NCI-H2227 treated with DMSO at 0.1 percent for 48 hours (cell line): Measurements from ENCODE around the gene RIBC2.
A peak's percentile ranks its signal among the peaks of the same experiment; 100 is the strongest.
"Not testable (repeated sequence)": the region's sequence is repeated elsewhere in the genome, so short reads cannot be mapped to it uniquely, and the experiment has no call there.

Experiments used
- DNase-seq: peaks from one replicate; lab custom pipeline; 2025; lab: John Stamatoyannopoulos, UW

RIBC2 gene

GRCh38 chr22:45425101-45425500, 11.6 kb downstream of the RIBC2 start:
- no peak for DNase-seq

GRCh38 chr22:45425531-45426265, 12.2 kb downstream of the RIBC2 start:
- no peak for DNase-seq

- DNase-seq, result no peak
Observed at GRCh38 chr22:45426387-45426786, 12.9 kb downstream of the RIBC2 start.

DNA sequence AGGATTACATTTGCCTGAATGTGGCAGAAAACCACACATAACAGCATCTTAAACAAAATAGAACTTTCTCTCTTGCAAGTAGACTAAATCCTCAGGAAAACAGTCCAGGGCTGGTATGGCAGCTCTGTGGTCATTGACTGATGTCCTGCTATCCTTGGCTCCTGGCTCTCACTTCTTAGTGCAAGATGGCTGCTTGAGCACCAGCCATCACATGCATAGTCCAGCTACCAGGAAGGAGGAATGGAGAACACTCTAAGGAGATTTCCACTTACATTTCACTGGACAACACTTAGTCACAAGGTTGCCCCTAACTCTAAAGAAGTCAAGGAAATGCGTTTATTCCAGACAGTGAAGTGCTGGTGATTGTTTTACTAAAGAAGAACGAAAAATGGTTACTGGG, 13.6 kb downstream of the RIBC2 start:
- no peak for DNase-seq

DNA sequence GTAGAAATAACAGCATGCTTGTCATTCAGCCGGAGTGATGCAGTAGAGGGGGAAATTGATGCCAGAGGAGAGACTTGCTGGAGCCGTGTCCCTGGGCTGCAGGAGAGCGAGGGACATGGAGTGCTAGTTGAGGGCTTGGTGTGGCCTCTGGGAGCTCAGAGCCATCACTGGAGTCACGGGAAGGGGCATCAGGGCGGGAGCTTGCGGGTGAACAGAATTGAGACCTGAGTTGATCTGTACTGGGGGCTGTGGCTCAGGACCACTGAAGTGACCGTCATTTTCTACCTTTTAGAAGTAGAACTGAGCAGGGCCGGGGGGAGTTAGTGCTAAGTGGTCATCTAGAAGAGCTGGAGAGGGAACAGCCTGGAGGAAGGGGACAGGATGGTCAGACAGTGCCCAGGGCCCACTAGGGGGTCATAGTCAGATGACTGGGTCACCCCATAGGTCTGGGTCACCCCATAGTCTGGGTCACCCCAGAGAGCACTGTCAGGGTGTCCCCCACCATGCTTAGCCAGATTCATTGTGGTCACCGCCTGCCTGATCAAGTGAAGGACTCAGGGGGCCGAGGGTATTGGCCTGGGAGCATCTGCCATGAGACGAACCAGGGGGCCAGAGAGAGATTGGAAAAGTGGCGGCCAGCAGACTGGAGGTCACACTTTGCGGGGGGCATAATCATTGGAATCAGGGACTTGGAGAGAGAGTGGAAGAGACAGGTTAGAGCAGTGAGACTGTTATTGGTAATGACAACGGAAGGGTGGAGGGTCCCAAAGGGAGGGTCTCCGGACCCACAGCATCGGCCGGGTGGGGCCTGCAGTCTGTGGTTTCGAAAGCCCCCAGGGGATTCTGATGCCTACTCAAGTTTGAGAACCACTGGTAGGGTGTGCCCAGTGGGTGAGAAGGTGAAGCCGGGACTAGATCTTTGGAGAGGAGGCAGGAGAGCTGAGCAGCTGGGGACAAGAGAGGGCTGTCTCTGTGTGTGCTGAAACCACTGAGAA, 15.2 kb downstream of the RIBC2 start:
- no peak for DNase-seq

- no peak for DNase-seq
Observed at GRCh38 chr22:45429424-45429823, 15.9 kb downstream of the RIBC2 start.

DNA sequence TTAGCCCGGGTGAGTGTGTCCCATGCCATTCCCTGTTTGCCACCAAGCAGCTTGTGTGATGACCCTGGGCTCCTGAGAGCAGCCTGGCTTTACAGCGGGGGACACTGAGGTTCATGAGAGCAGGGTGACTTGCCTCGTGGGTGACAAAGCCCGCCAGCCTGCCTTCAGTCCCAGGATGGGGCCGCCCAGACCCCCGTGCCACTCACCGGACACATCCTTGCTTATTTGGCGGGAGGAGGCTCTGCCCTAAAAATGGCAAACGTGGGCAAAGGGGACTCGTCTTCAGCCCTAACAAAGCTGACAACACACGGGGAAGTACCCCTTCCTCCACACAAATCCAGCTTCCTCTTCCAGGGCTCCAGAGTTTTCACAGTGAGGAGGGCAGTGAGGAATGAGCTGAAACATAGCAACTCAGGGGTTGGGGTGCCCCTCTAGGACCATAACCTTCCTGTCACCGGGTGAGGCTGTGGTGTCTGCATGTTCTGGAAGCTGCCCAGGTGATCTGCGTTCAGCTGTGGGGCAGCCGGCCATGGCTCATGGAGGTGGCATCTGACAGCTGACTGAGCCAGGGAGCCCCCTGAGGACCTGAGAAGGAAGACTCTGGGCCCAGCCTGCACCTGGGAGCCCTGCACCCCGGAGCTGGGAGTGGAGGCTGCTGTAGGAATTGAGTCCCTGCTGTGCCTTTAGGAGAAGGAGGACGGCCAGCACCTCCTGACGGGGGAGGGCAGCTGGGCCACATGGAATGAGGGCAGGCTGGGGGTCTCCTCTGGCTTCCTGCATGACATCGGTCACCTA, 16.7 kb downstream of the RIBC2 start:
- DNase-seq, result no peak

DNA sequence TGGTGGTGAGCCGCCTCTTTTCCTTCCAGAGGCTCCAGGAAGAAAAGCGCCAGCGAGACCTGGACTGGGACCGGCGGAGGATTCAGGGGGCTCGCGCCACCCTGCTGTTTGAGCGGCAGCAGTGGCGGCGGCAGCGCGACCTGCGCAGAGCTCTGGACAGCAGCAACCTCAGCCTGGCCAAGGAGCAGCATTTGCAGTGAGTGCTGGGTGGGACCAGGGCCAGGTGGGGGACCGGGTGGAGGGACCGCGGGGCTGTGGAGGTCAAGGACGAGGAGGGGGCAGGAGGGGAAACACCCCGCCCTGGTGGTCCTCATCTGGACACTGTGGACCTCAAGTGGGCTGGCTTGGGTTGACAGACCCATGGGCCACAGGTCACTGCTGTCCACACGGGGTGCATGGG, 17.4 kb downstream of the RIBC2 start:
- DNase-seq, result no peak

DNA sequence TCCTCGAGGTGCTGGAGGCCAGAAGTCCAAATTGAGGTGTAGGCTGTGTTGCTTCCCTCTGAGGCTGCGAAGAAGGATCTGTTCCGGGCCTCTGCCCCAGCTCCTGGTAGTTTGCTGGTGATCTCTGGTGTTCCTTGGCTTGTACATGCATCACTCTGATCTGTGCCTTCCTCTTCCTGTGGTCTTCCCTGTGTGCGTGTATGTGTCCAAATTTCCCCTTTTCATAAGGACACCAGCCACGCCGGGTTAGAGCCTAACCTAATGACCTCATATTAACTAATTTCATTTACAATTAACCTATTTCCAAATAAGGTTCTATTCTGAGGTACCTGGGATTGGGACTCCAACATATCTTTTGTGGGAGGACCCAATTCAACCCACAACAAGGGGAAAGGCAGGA, 21.5 kb downstream of the RIBC2 start:
- DNase-seq, result no peak

DNA sequence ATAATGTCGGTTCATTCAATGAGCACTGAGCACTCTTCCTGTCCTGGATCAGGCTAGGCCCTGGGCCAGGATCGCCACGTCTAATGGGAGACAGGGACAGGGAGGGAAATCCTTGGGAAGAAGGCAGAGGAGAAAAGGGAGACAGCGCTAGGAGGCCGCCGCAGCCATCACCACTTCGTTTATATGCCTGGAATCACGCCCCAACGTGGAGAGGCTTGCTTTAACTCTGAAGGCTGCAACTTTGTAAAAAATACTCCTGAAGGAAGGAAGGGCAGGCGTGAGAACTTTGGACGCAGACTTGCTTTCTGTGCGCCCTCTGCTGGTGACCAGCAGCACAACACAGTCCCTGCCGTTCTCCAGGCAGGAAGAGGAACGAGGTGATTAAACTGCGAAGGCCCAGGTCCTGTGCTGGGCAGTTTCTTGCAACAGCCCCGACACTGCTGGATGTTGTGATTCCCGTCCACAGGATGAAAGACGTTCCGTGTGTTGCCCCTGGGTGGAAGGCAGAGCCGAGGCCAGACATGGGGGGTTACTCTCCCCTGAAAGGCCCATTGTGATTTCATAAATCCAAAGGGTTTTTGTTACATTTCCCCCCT, 22.1 kb downstream of the RIBC2 start:
- DNase-seq, result peak; percentile 56

GRCh38 chr22:45436871-45437517, 23.5 kb downstream of the RIBC2 start:
- DNase-seq, result not testable (repeated sequence)

DNA sequence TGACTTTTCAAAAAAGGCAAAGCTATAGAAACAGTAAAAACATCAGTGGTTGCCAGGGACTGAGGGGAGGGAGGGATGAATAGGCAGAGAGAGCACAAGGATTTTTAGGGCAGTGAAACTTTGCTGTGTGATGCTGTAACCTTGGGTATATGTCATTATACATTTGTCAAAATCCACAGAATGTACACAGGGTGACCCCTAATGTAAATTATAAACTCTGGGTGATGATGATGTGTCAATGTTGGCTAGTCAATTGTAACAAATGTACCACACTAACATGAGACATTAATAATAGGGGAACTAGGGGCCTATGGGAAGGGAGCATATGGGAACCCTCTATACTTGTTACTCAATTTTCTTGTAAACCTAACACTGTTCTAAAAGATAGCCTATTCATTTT, 24.8 kb downstream of the RIBC2 start:
- no peak for DNase-seq

DNA sequence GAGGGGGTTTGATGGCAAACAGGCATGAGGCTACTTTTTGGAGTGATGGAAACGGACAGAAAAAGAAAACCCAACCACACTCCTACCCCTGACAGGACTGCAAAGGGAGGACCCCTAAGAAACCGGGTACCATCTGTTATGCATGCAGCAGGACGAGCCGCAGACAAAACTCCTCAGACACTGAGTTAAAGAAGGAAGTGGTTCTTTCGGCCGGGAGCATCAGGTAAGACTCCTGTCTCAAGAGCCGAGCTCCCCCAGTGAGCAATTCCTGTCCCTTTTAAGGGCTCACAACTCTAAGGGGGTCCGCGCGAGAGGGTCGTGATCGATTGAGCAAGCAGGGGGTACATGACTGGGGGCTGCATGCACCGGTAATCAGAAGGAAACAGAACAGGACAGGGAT, 27.2 kb downstream of the RIBC2 start:
- not testable (repeated sequence) for DNase-seq

- peak; percentile 5 for DNase-seq
Observed at GRCh38 chr22:45441138-45441537, 27.6 kb downstream of the RIBC2 start.

DNA sequence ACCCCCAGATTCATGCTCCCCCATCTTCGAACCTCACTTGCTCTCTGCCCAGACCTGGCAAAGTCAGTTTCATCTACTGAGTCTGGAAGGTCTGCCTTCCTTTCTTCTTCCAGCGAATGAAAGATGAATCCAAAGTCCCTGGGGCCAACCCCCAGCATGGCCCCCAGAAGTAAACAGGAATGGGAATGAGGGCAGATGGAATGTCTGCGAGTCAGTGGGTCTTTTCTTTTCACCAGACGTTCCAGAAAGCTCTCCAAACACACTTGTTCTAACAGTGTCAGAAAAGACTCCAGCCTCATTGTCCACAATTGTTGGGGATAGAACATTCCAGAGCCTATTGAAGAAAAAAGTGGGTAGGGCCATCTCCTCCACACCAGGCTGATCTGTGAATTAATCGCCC, 28.6 kb downstream of the RIBC2 start:
- no peak for DNase-seq

- DNase-seq, result no peak
Observed at GRCh38 chr22:45444168-45444567, 30.7 kb downstream of the RIBC2 start.

DNA sequence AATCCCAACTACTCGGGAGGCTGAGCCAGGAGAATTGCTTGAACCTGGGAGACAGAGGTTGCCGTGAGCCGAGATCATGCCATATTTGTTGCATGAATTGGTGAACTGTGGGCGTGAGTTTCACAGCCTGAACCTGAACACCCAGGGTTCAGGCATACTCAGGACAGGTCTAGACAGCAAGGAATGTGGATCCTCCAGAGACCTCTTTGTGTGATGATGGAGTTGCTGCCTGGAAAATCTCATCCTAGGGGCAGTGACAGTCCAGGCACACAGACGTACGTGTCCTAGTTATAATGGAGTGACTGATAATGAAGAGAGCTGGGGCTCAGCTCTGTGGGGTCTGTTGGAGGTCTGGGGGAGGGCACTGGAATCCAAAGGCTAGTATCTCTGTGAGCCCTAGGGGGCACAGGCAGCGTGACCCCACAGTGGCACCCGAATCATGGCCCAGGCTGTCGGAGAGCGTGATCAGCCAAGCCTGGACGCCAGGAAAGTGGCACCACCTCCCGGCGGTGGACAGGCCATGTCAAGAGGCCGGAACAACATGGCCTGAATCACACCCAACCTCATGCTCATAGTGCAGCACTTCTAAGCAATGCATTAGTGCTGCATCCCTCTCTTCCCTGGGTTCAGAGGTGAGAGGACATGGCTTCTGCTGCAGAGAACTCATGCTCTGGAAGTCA, 31.7 kb downstream of the RIBC2 start:
- no peak for DNase-seq

GRCh38 chr22:45446216-45446615, 32.7 kb downstream of the RIBC2 start:
- no peak for DNase-seq

DNA sequence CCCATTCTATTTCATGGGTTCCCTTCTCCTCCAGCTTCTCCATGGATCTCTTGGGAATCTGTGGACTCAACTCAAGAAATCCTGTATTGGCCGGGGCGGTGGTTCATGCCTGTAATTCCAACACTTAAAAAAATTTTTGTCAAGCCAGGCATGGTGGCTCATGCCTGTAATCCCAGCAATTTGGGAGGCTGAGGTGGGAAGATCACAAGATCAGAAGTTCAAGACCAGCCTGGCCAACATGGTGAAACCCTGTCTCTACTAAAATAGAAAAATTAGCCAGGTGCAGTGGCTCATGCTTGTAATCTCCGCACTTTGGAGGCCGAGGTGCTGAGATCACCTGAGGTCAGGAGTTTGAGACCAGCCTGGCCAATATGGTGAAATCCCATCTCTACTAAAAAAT, 34.1 kb downstream of the RIBC2 start:
- not testable (repeated sequence) for DNase-seq

- no peak for DNase-seq
Observed at GRCh38 chr22:45448431-45448830, 34.9 kb downstream of the RIBC2 start.

DNA sequence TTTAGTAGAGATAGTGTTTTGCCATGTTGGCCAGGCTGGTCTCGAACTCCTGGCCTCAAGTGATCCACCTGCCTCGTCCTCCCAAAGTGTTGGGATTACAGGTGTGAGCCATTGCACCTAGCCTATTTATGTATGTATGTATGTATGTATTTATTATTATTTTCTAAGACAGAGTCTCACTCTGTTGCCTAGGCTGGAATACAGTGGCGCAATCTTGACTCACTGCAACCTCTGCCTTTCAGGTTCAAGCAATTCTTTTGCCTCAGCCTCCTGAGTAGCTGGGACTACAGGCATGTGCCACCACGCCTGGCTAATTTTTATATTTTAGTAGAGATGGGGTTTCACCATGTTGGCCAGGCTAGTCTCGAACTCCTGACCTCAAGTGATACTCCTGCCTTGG, 35.9 kb downstream of the RIBC2 start:
- not testable (repeated sequence) for DNase-seq
